ENCODE data around the gene PUS7.

GRCh38 chr7:105450177-105450861 is 71.8 kb downstream of the PUS7 start:
- no peak for TF ChIP-seq CTCF (IDR thresholded peaks at IDR 0.05; ENCODE audit: low read length)
- no peak for TF ChIP-seq EZH2phosphoT487 (IDR thresholded peaks at IDR 0.05; ENCODE audit: low read length)

Measured in MM.1S (cell line).